HL-60/S4 (cell line): ENCODE data around the gene OTOS.

Source experiments
- in situ Hi-C: fragments of 300-500 bp; cut with MboI; formaldehyde crosslinking; loops from 2 replicates; pipeline ENCODE4 v1.14.3; 2022; ENCODE audit warnings: low sequenced_read_pairs

OTOS gene

GRCh38 chr2:240126731-240127130, 13.7 kb downstream of the OTOS start:
- in situ Hi-C loops = loop anchor here (25.0 kb wide), 1 partner anchor 1764 kb away; no protein-coding TSS in a partner anchor

GRCh38 chr2:240125742-240126141, 14.7 kb downstream of the OTOS start:
- in situ Hi-C loops = loop anchor here (25.0 kb wide), 1 partner anchor 1763 kb away; no protein-coding TSS in a partner anchor

GRCh38 chr2:240124651-240125030, 15.8 kb downstream of the OTOS start:
- in situ Hi-C loops = loop anchor here (25.0 kb wide), 1 partner anchor 1762 kb away; no protein-coding TSS in a partner anchor

- in situ Hi-C loops = no loop called here
Observed at GRCh38 chr2:240123821-240124650, 16.4 kb downstream of the OTOS start.

- in situ Hi-C loops = no loop called here
Observed at GRCh38 chr2:240121675-240122074, 18.8 kb downstream of the OTOS start.

GRCh38 chr2:240121190-240121589, 19.3 kb downstream of the OTOS start:
- in situ Hi-C loops = no loop called here

- in situ Hi-C loops = no loop called here
Observed at GRCh38 chr2:240114233-240114632, 26.2 kb downstream of the OTOS start.

GRCh38 chr2:240112914-240113690, 27.4 kb downstream of the OTOS start:
- in situ Hi-C loops = no loop called here

GRCh38 chr2:240111253-240111652, 29.2 kb downstream of the OTOS start:
- in situ Hi-C loops = no loop called here

- in situ Hi-C loops = no loop called here
Observed at GRCh38 chr2:240109386-240109785, 31.1 kb downstream of the OTOS start.

GRCh38 chr2:240107477-240107796, 33.0 kb downstream of the OTOS start:
- in situ Hi-C loops = no loop called here

GRCh38 chr2:240106765-240107476, 33.5 kb downstream of the OTOS start:
- in situ Hi-C loops = no loop called here

GRCh38 chr2:240105982-240106381, 34.5 kb downstream of the OTOS start:
- in situ Hi-C loops = no loop called here

- in situ Hi-C loops = no loop called here
Observed at GRCh38 chr2:240103136-240103535, 37.3 kb downstream of the OTOS start.

GRCh38 chr2:240098349-240098748, 42.1 kb downstream of the OTOS start:
- in situ Hi-C loops = no loop called here

GRCh38 chr2:240095556-240096523, 44.6 kb downstream of the OTOS start:
- in situ Hi-C loops = no loop called here

GRCh38 chr2:240089306-240089705, 51.2 kb downstream of the OTOS start:
- in situ Hi-C loops = no loop called here
